GM18507 (cell line): ENCODE measurements around the gene PNPLA3.

Source experiments
- DNase-seq: peaks from one replicate; pipeline ENCODE4 v3.0.0; 2011; ENCODE audit warnings: low read depth; ENCODE audit not compliant: insufficient read length; ENCODE audit errors: extremely low spot score
- FAIRE-seq: peaks from 2 replicates; lab custom pipeline; 2011; peaks lifted over from hg19 to GRCh38; lab: Jason Lieb, UNC

PNPLA3 gene

GRCh38 chr22:43919106-43919973 is 4.3 kb upstream of the PNPLA3 start:
- FAIRE-seq (no peak), DNase-seq (no peak)

DNA sequence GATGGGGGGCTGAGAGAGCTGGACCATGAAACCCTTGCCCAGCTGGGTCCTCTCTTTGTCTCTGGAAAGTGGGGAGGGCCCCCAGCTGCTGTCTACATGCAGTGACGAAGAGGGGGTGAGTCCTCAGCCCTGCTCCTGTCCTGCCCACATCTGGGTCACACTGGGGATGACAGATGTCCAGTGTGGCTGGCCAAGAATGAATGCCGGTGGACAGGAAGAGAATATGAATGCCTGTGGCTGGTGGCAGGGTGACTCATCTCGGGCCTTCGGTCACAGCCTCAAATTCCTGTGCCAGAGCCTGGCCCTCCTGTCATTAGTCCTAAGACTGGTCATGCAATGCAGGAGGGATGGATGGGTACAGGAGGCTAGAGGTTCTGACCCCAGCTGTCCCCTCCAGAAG is 2.2 kb upstream of the PNPLA3 start:
- DNase-seq (no peak), FAIRE-seq (no peak)

GRCh38 chr22:43922123-43922522 is 1.5 kb upstream of the PNPLA3 start:
- no peak for FAIRE-seq
- no peak for DNase-seq

GRCh38 chr22:43923191-43923590 is 414 bp upstream of the PNPLA3 start:
- FAIRE-seq (no peak), DNase-seq (peak; percentile 23)

GRCh38 chr22:43924877-43925276 is 1.3 kb downstream of the PNPLA3 start:
- no peak for DNase-seq
- FAIRE-seq, result no peak

- no peak for DNase-seq
- no peak for FAIRE-seq
These were observed 2.1 kb downstream of the PNPLA3 start for GRCh38 chr22:43925433-43926348.

DNA sequence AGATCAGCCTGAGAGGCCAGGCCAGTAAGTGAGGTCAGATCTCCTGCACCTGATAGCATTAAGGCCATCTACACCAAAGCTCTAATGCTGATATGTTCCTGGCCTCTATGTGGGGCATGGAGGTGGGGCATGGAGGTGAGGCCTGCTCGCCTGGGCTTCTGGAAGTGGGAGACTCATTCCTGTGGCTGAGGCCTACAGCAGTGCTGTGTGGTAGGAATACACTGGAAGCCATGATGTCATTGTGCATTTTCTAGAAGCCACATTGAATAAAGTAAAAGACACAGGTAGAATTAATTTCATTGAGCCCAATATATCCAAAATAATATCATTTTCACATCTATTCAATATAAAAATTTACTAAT is 2.7 kb downstream of the PNPLA3 start:
- FAIRE-seq (no peak), DNase-seq (no peak)

GRCh38 chr22:43928468-43928867 is 4.9 kb downstream of the PNPLA3 start:
- DNase-seq, result no peak
- FAIRE-seq, result no peak

GRCh38 chr22:43928908-43929307 is 5.3 kb downstream of the PNPLA3 start:
- DNase-seq (no peak), FAIRE-seq (no peak)

GRCh38 chr22:43931771-43932170 is 8.2 kb downstream of the PNPLA3 start:
- DNase-seq, result no peak
- no peak for FAIRE-seq

GRCh38 chr22:43941449-43941848 is 17.8 kb downstream of the PNPLA3 start:
- no peak for DNase-seq

GRCh38 chr22:43944670-43945430 is 21.2 kb downstream of the PNPLA3 start:
- FAIRE-seq (no peak), DNase-seq (no peak)

More at GRCh38 chr22:43941449-43941848, 17.8 kb downstream of the PNPLA3 start:
- FAIRE-seq, result no peak

- DNase-seq, result peak; percentile 52
These were observed 22.2 kb downstream of the PNPLA3 start for GRCh38 chr22:43945632-43946383.

DNA sequence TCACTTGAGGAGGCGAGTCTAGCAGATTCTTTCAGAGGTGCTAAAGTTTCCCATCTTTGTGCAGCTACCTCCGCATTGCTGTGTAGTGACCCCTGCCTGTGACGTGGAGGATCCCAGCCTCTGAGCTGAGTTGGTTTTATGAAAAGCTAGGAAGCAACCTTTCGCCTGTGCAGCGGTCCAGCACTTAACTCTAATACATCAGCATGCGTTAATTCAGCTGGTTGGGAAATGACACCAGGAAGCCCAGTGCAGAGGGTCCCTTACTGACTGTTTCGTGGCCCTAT is 22.7 kb downstream of the PNPLA3 start:
- DNase-seq (no peak), FAIRE-seq (no peak)

More at GRCh38 chr22:43945632-43946383, 22.2 kb downstream of the PNPLA3 start:
- peak; percentile 82 for FAIRE-seq

DNA sequence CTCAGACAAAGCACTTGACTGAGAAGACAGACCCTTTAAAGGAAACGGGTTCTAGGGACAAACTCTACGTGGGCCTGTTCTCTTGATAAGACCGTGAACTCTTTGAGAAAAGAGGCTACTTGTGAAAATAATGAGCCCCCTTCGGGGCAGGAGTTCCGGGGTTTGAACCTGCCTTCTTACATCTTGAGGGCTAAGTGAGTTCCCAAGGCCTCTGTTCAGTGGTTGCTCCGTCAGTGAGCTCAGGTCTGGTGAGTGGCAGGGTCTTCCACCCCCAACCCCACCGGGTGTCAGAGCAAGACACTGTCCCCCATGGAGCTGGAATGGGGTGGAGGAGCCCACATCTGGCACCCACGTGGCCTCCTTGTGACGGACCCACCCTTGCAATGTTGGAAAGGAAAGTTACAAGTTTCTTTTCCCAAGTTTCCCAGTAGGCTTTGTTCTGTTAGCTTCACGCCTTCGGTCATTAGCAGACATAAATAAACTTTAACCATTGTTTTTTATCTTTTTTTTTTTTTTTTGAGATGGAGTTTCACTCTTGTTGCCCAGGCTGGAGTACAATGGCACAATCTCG is 25.3 kb downstream of the PNPLA3 start:
- no peak for FAIRE-seq
- DNase-seq, result no peak

GRCh38 chr22:43951391-43951790 is 27.8 kb downstream of the PNPLA3 start:
- DNase-seq (no peak), FAIRE-seq (no peak)

GRCh38 chr22:43951966-43952365 is 28.4 kb downstream of the PNPLA3 start:
- no peak for DNase-seq

GRCh38 chr22:43953988-43954785 is 30.6 kb downstream of the PNPLA3 start:
- no peak for DNase-seq
- peak; percentile 57 for FAIRE-seq

More at GRCh38 chr22:43951966-43952365, 28.4 kb downstream of the PNPLA3 start:
- no peak for FAIRE-seq
